Measurements from ENCODE around the gene HNF1B. TPM values are rescaled to one million over a fixed set of nuclear protein-coding genes. Genes with fewer than 3 reads are reported as not detected.

Gene HNF1B
- polyA plus RNA-seq, 1 of the 3 experiments (the other 2 are of a cell fraction) = not detected

DNA sequence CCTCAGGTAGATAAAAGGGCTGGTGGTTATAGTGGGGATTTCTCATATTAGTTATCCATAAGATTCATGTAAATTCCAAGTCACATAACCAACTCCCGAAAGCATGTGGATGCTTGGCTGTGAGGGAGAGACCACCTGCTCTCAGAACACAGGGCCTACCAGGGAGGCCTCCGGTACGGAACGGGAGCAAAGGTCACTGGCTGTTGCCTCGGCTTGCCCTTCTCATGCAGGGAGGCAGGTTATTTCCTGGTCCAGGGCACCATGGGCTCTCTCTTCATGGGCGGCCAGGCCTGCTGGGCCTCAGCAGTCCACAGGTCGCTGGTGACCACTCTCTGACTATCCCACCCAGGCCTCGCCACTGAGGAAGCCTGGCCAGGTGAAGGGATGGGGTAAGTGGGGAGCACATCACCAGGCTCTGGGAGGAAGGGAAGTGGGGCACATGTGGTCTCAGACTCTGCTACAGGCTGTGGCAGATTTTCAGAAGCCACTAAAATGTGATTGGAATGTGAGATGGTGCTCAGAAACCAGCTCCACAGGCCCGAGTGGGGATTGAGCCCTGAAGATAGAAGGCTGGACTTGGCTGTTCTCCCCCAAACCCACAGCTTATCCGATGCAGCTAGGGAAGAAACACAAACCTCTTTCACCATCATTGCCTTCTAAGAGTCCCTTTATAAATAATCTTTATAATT, 45.4 kb downstream of the HNF1B start:
- Histone ChIP-seq H3K4me3 (ENCODE audit: low read depth in 2 of 2, low read length in 1 of 2) (no peak overlapping the region), H3K4me2 (no peak overlapping the region), H3K9me2 (no peaks in the 10 kb centered on the region), H3K79me2 (ENCODE audit: insufficient read depth) (no peaks in the 10 kb centered on the region), H3K9me3 (no peaks in the 10 kb centered on the region), H3K9ac (no peak overlapping the region), H3K27me3 (ENCODE audit: insufficient read depth) (no peaks in the 10 kb centered on the region), H4K20me1 (ENCODE audit: insufficient read depth) (no peaks in the 10 kb centered on the region), H3K36me3 (replicated peaks in 1 of 2; ENCODE audit: control insufficient read depth in 1 of 2, insufficient read depth in 2 of 2, low read length in 1 of 2) (no peaks in the 10 kb centered on the region), H3K4me1 (ENCODE audit: control insufficient read depth in 1 of 2, insufficient read depth in 2 of 2, low read depth in 1 of 2, low read length in 1 of 2) (no peaks in the 10 kb centered on the region; a peak in 1 of 4 replicates), H3F3A (replicated peaks; ENCODE audit: insufficient read depth) (no peaks in the 10 kb centered on the region), H2AFZ (ENCODE audit: low read depth) (no peak overlapping the region), H3K27ac (ENCODE audit: low read depth in 2 of 2, low read length in 1 of 2) (no peak overlapping the region)
- POLR2A ChIA-PET = no interaction called here
- CTCF ChIA-PET = no interaction called here
- no peak for TF ChIP-seq EP300 (IDR thresholded peaks at IDR 0.05; ENCODE audit: borderline replicate concordance in 1 of 2, low read depth in 1 of 2, low read length in 1 of 2)
- TF ChIP-seq TEAD4 (IDR thresholded peaks at IDR 0.05; ENCODE audit: borderline replicate concordance, insufficient read depth) = no peak
- no peak for TF ChIP-seq GABPA (IDR thresholded peaks at IDR 0.05; ENCODE audit: low read depth)
- TF ChIP-seq CHD2 (IDR thresholded peaks at IDR 0.05; ENCODE audit: low read length, partially characterized antibody) = no peak
- TF ChIP-seq EZH2phosphoT487 (IDR thresholded peaks at IDR 0.05; ENCODE audit: borderline replicate concordance, low read depth) = no peak
- no peak for TF ChIP-seq TAF1 (IDR thresholded peaks at IDR 0.05; ENCODE audit: borderline replicate concordance, low read depth, low read length)
- no peak for TF ChIP-seq ELF1 (IDR thresholded peaks at IDR 0.05)
- TF ChIP-seq MEF2A (IDR thresholded peaks at IDR 0.05; ENCODE audit: borderline replicate concordance, low read depth) = no peak
- no peak for DNase-seq
- WGBS (ENCODE audit: low lambda C conversion rate) = 88% methylated on average over 7 of the region's 10 CpGs

GRCh38 chr17:37698911-37699255, 46.0 kb downstream of the HNF1B start:
- Histone ChIP-seq H3K9me2 (no peaks in the 10 kb centered on the region), H3K4me1 (ENCODE audit: control insufficient read depth in 1 of 2, insufficient read depth in 2 of 2, low read depth in 1 of 2, low read length in 1 of 2) (no peaks in the 10 kb centered on the region; a peak in 1 of 4 replicates), H3K79me2 (ENCODE audit: insufficient read depth) (no peaks in the 10 kb centered on the region), H4K20me1 (ENCODE audit: insufficient read depth) (no peaks in the 10 kb centered on the region), H3K9ac (no peak overlapping the region), H3F3A (replicated peaks; ENCODE audit: insufficient read depth) (no peaks in the 10 kb centered on the region), H2AFZ (ENCODE audit: low read depth) (no peak overlapping the region), H3K36me3 (replicated peaks in 1 of 2; ENCODE audit: control insufficient read depth in 1 of 2, insufficient read depth in 2 of 2, low read length in 1 of 2) (no peaks in the 10 kb centered on the region), H3K4me2 (no peak overlapping the region; the same call in 1 of the 2 replicates), H3K4me3 (ENCODE audit: low read depth in 2 of 2, low read length in 1 of 2) (no peak overlapping the region), H3K27me3 (ENCODE audit: insufficient read depth) (no peaks in the 10 kb centered on the region), H3K27ac (ENCODE audit: low read depth in 2 of 2, low read length in 1 of 2) (no peak overlapping the region), H3K9me3 (no peaks in the 10 kb centered on the region)
- WGBS (ENCODE audit: low lambda C conversion rate) = 67% methylated on average over 4 of the region's 4 CpGs
- POLR2A ChIA-PET = no interaction called here
- TF ChIP-seq GATA2 (CRISPR knock-in tag; IDR thresholded peaks at IDR 0.05) (no peak), SMC3 (IDR thresholded peaks at IDR 0.05; ENCODE audit: low read depth, low read length) (no peak), MXI1 (IDR thresholded peaks at IDR 0.05; ENCODE audit: low read depth, low read length) (no peak), YY1 (IDR thresholded peaks at IDR 0.05; ENCODE audit: low read depth) (no peak), TCF12 (IDR thresholded peaks at IDR 0.05) (no peak), TEAD4 (IDR thresholded peaks at IDR 0.05; ENCODE audit: borderline replicate concordance, insufficient read depth) (no peak), POLR2AphosphoS5 (IDR thresholded peaks at IDR 0.05; ENCODE audit: low read depth, low read length) (no peak), EP300 (IDR thresholded peaks at IDR 0.05; ENCODE audit: borderline replicate concordance in 1 of 2, low read depth in 1 of 2, low read length in 1 of 2) (no peak)
- TF ChIP-seq, protein P1, sequence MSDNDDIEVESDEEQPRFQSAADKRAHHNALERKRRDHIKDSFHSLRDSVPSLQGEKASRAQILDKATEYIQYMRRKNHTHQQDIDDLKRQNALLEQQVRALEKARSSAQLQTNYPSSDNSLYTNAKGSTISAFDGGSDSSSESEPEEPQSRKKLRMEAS (IDR thresholded peaks at IDR 0.05; ENCODE audit: low read depth) = no peak
- DNase-seq = no peak
- CTCF ChIA-PET = no interaction called here

Measured in SK-N-SH (cell line).